ENCODE data around the gene ARL4D.

Gene ARL4D

DNA sequence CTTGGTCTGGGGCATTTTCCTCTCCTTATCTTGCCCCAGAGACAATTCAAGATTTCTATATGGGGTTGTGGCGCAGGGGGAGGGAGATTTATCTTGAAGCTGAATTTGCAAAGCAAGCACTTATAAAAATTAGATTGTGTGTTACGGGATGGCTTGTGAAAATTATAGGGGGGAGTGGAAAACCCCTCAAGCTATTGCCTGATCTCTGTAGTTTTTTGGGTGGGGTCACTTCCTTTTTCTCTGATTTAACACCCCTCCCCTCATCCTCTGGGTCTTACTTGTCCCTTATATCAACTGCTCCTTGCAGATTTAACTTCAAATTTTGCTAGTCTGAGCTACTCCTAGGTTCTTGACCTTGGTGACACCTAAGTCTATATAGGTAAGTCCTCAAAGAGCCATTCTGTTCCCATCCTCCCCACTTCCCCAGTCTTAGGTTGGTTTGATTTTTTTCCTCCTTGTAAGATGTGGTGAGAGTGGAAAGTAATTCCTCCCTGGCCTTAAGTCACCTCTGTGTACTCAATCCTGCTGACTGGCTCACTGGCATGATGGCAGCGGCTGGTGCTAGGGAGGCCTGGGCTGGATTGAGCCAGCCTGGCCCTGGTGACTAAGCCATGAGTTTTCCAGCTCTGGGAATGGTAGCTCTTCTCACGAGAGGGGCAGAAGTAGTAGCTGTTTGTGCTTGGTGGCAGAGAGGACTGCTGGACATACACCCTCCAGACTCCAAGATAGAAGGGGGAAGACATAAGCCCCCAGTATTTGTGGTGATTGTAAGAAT is 2.3 kb downstream of the ARL4D start:
- no peaks in the 10 kb centered on the region for H3K9me3 ChIP-seq (ENCODE audit: low read length)
- H3K4me1 ChIP-seq (ENCODE audit: insufficient read depth, low read length, severe bottlenecking): peaks cover 11% of the 10 kb centered on the region
- TF ChIP-seq EZH2 (IDR thresholded peaks at IDR 0.05; ENCODE audit: borderline replicate concordance, low read length) (no peak), CTCF (IDR thresholded peaks at IDR 0.05; ENCODE audit: low read length) (no peak)
- no peaks in the 10 kb centered on the region for H3K9me2 ChIP-seq (ENCODE audit: low read depth, low read length)
- H4K20me1 ChIP-seq (ENCODE audit: insufficient read depth, low read length): no peaks in the 10 kb centered on the region
- H3K79me2 ChIP-seq (ENCODE audit: insufficient read depth, low read length): no peaks in the 10 kb centered on the region
- peaks cover 3% of the 10 kb centered on the region; the same call in 1 of the 2 replicates for H3K27me3 ChIP-seq (ENCODE audit: insufficient read depth, low read length)
- no peaks in the 10 kb centered on the region for H3F3A ChIP-seq (ENCODE audit: insufficient read depth, low read length)
- H3K27ac ChIP-seq (ENCODE audit: low read depth, low read length, poor library complexity, severe bottlenecking): no peak overlapping the region
- no peak overlapping the region for H3K9ac ChIP-seq (ENCODE audit: low read length)
- no peak overlapping the region for H2AFZ ChIP-seq (ENCODE audit: low read length)
- no peaks in the 10 kb centered on the region for H3K36me3 ChIP-seq (ENCODE audit: insufficient read depth, low read length)
- H3K4me2 ChIP-seq (ENCODE audit: low read length): no peak overlapping the region
- no peak overlapping the region for H3K4me3 ChIP-seq (ENCODE audit: low read depth, low read length, poor library complexity, severe bottlenecking)

DNA sequence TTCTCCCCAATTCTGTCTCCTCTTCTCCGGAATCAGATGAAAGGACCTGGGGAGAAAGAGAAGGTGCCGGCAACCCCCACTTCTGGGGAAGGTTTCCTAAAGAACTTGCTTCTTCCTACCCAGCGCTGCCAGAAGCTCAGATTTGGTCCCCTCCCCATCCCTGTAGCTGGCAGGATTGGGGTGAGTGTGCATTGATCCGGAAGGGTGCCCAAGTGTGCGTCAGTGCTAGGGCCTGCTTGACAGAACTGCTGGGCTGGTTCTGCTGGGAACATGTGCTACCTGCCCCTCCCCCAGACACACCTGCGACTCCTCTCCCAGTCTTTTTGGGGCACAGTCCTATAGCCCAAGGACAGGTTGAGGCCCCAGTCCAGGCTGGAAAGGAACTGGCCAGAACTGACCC is 3.3 kb downstream of the ARL4D start:
- H3K4me3 ChIP-seq (ENCODE audit: low read depth, low read length, poor library complexity, severe bottlenecking): no peak overlapping the region
- no peak overlapping the region for H2AFZ ChIP-seq (ENCODE audit: low read length)
- no peak overlapping the region for H3K9ac ChIP-seq (ENCODE audit: low read length)
- no peaks in the 10 kb centered on the region for H3K9me2 ChIP-seq (ENCODE audit: low read depth, low read length)
- TF ChIP-seq CTCF (IDR thresholded peaks at IDR 0.05; ENCODE audit: low read length) (no peak), EZH2 (IDR thresholded peaks at IDR 0.05; ENCODE audit: borderline replicate concordance, low read length) (no peak)
- peaks cover 3% of the 10 kb centered on the region; the same call in 1 of the 2 replicates for H3K27me3 ChIP-seq (ENCODE audit: insufficient read depth, low read length)
- H3K4me1 ChIP-seq (ENCODE audit: insufficient read depth, low read length, severe bottlenecking): peaks cover 11% of the 10 kb centered on the region
- no peak overlapping the region for H3K4me2 ChIP-seq (ENCODE audit: low read length)
- H3K36me3 ChIP-seq (ENCODE audit: insufficient read depth, low read length): no peaks in the 10 kb centered on the region
- H3K27ac ChIP-seq (ENCODE audit: low read depth, low read length, poor library complexity, severe bottlenecking): no peak overlapping the region
- no peaks in the 10 kb centered on the region for H3K9me3 ChIP-seq (ENCODE audit: low read length)
- H3F3A ChIP-seq (ENCODE audit: insufficient read depth, low read length): no peaks in the 10 kb centered on the region
- no peaks in the 10 kb centered on the region for H4K20me1 ChIP-seq (ENCODE audit: insufficient read depth, low read length)
- no peaks in the 10 kb centered on the region for H3K79me2 ChIP-seq (ENCODE audit: insufficient read depth, low read length)

DNA sequence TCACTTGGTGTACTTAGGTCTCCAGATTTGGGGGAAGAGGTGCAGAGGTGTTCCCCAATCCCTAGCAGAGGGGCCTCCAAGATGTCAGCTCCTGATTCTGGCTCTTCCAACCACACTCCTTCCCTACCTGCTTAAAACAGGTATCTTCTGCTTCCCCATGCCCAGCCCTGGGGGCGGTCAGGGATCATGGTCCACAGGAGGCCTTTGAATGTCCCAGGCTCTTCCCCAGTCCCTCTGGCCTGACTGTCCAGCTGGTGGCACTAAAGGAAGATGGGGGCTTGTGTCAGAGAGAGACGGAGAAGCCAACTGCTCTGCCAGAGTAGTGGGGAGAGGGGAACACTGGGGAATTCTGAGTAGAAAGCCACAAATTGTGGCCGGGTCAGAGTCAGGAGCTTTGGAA is 3.8 kb downstream of the ARL4D start:
- Histone ChIP-seq H3K9ac (ENCODE audit: low read length) (no peak overlapping the region), H3K9me3 (ENCODE audit: low read length) (no peaks in the 10 kb centered on the region), H3K79me2 (ENCODE audit: insufficient read depth, low read length) (no peaks in the 10 kb centered on the region), H3K27ac (ENCODE audit: low read depth, low read length, poor library complexity, severe bottlenecking) (no peak overlapping the region), H2AFZ (ENCODE audit: low read length) (no peak overlapping the region), H3K27me3 (ENCODE audit: insufficient read depth, low read length) (peaks cover 3% of the 10 kb centered on the region; the same call in 1 of the 2 replicates), H3K4me1 (ENCODE audit: insufficient read depth, low read length, severe bottlenecking) (peaks cover 11% of the 10 kb centered on the region), H3F3A (ENCODE audit: insufficient read depth, low read length) (no peaks in the 10 kb centered on the region), H3K4me2 (ENCODE audit: low read length) (no peak overlapping the region), H3K36me3 (ENCODE audit: insufficient read depth, low read length) (no peaks in the 10 kb centered on the region), H3K9me2 (ENCODE audit: low read depth, low read length) (no peaks in the 10 kb centered on the region), H4K20me1 (ENCODE audit: insufficient read depth, low read length) (no peaks in the 10 kb centered on the region), H3K4me3 (ENCODE audit: low read depth, low read length, poor library complexity, severe bottlenecking) (no peak overlapping the region)
- TF ChIP-seq CTCF (IDR thresholded peaks at IDR 0.05; ENCODE audit: low read length) (no peak), EZH2 (IDR thresholded peaks at IDR 0.05; ENCODE audit: borderline replicate concordance, low read length) (no peak)
